ENCODE data around the gene CRYBG3. TPM values are rescaled to one million over a fixed set of nuclear protein-coding genes. Genes with fewer than 3 reads are reported as not detected.

CRYBG3 gene
- 10 to 100 TPM; 20.8 to 35.5 (median 32.0) TPM for polyA plus RNA-seq (ENCODE audit: insufficient read depth in 1 of 5, insufficient read length in 5 of 5, low replicate concordance in 1 of 5)
- long read RNA-seq, donor 1, partial matches to known transcripts: 14 of 14 reads
- long read RNA-seq, donor 1, other reads (novel, unspliced or antisense): 0 of 14 reads
- long read RNA-seq, donor 2, partial matches to known transcripts: 15 of 15 reads
- long read RNA-seq, donor 2, other reads (novel, unspliced or antisense): 0 of 15 reads
- long read RNA-seq, donor 3, partial matches to known transcripts: 6 of 6 reads
- long read RNA-seq, donor 3, other reads (novel, unspliced or antisense): 0 of 6 reads
- long read RNA-seq, donor 4: 0 reads
- long read RNA-seq, donor 5, partial matches to known transcripts: 11 of 11 reads
- long read RNA-seq, donor 5, other reads (novel, unspliced or antisense): 0 of 11 reads
- long read RNA-seq, donor 6: 0 reads
- long read RNA-seq, donor 7, partial matches to known transcripts: 8 of 8 reads
- long read RNA-seq, donor 7, other reads (novel, unspliced or antisense): 0 of 8 reads
- long read RNA-seq, donor 8, partial matches to known transcripts: 5 of 5 reads
- long read RNA-seq, donor 8, other reads (novel, unspliced or antisense): 0 of 5 reads

GRCh38 chr3:97821774-97822358 lies at the start of gene CRYBG3:
Gene CRYBG3, plus strand, starts transcription at chr3:97822011. Its CDS starts 196 bp downstream, at chr3:97822207.
- peak; percentile 86 for DNase-seq

DNA sequence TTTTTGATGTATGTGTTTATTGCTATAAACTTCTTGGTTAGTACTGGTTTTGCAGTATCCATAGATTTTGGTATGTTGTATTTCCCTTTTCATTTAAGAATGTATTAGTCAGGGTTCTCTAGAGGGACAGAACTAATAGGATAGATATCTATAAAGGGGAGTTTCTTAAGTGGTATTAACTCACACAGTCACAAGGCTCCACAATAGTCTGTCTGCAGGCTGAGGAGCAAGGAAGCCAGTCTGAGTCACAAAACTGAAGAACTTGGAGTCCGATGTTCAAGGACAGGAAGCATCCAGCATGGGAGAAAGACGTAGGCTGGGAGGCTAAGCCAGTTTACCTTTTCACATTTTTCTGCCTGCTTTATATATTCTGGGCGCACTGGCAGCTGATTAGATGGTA lies 48.9 kb upstream of the CRYBG3 start:
- no peak for DNase-seq

GRCh38 chr3:97778152-97778551 lies 43.7 kb upstream of the CRYBG3 start:
- DNase-seq: no peak

- peak; percentile 26 to 50 for DNase-seq
Observed at GRCh38 chr3:97793420-97794019, 28.3 kb upstream of the CRYBG3 start.

DNA sequence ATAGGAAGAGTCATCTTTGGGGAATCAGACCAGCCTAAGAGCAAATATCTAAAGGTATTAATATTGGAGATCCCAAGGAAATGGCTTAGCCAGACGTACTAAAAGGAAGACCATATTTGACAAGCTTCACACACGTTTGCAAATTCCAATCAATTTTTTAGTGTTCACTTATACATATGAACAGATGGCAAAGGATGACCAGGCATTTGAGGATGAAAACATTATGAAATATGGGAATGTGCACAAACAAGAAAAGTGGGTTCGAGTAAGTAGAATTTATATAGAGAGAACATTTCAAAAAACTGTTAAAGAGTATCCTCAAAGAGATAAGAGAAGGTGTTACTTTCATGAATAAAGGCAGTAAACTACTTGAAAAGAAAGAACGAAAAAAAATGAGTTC lies 25.9 kb upstream of the CRYBG3 start:
- no peak for DNase-seq

DNA sequence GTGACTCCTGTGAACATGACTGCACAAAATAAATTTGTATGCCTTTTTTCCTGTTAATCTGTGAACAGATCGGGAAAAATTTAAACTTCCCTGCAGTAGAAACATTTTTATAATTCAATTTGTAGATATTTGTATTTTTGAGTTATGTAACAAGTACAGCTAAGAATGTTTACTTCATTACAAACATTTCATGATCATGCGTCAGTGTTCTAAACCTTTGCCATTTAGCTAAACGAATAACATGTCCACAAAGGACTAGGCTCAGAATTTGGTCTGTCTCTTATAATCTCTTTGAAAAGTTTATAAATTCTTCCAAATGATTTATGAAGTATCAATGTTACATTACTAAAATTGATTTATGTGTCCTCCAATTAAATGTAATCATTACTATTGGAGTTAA lies 17.3 kb upstream of the CRYBG3 start:
- DNase-seq: no peak

GRCh38 chr3:97810779-97811390 lies 10.9 kb upstream of the CRYBG3 start:
- no peak for DNase-seq

DNA sequence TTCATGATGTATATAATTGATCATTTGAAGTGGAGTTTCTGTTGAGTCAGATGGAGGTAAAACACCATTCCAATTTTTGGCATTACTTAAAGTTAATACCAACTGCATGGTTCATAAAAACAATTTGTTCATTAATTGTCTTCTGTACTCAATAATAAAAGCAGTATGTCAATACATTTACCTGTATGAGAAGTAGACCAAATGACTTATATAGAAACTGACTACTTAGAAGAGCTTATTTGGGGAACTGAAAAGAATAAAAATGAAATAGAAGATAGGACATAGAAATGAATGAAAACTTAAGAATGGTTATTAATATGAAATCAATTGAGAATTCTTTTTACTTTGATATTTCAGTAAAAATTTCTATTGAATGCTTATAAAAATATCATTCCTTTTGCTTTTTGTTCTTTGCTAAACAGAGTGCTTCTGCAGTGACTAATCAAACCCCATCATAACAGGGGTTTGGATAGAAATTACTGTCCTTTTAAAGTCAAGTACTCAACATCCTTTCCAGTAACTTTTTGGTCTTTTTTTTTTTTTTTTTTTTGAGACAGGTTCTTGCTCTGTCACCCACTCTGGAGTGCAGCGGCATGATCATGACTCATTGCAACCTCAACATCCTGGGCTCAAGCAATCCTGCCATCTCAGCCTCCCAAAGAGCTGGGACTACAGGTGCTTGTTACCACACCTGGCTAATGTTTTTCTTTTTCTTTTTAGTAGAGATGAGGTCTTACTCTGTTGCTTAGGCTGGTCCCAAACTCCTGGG lies 6.5 kb upstream of the CRYBG3 start:
- no peak for DNase-seq

DNA sequence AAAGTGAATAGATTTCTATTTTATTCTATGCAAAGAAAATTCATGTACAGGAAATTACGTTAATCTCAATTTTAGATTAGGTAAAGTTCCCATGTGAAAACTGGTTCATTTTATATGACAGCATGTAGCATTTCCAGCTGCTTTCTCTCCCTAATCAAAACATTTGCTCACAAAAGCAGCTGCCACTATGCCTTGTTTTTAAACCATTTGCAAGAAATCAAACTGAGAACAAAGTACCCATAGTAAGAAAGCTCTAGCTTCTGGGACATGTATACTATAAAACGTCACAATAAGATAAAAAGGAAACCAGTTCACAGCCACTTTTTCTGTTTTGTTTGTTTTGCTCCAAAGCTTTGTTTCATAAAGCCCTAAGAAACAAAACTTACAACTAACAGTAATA lies 5.0 kb upstream of the CRYBG3 start:
- peak; percentile 25 to 31 for DNase-seq

- no peak for DNase-seq
Observed at GRCh38 chr3:97817965-97818364, 3.8 kb upstream of the CRYBG3 start.

DNA sequence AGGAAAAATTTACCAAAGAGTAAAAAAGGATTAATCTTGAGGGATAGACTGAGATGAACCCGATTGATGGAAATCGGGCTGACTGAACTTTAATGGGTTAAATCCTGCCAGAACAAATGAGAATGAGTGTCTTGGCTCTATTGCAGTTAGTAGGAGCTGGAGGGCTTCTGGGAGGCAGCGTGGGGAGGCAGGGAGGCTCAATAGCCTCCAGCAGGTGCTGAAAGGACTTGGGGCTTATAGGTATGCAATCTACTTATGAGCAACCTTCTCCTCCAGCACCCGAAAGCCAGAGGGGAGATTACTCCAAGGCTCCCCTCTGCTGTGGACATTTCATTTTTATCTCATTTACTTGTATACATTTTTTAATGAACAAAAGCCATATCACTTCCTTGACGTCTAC lies 1.0 kb upstream of the CRYBG3 start:
- no peak for DNase-seq

DNA sequence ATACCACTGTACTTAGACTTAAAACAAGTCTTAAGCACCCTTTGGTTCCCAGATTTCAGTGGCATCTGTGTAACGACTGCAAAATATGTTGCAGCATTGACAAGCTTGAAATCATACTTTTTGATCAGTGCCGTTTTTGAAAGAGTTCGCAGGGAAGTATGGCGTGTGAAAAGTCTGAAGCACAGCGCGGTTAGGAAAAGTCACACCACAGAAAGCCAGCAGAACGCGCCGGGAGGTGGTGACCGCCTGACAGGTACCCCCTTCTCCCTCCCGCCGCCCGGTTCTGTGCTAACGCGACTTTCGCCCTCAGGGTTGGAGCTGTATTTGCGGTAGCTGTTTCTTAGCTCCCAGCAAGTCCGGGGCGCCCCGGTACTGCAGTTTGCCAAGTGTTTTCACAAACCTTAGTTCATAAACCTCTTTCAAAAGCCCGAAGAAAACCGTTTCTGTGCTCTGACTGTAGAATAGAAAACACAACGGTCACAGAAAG lies 481 bp upstream of the CRYBG3 start:
- DNase-seq: no peak

- DNase-seq: peak; percentile 50 to 58
Observed at GRCh38 chr3:97822359-97822775, 556 bp downstream of the CRYBG3 start.

- peak in 1 of 2 donors; percentile 10 for DNase-seq
Observed at GRCh38 chr3:97823046-97824004, 1.5 kb downstream of the CRYBG3 start.

DNA sequence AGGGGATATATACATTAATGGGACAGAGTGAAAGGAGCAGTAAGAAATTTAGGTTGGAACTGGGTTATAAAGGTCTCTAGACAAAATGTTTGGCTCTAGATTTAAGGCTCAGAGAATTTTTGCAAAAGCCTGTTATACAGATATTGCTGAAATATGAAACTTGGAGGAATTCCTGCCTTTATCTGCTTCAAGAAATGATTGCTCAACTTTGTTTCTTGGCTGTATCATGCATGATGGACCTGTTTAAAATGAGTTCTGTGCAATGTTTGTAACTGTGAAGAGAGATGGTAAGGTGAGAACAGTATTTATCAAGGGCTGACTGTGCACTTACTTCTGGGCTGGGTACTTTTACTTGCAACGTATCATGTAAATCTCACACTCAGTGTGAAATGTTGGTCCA lies 3.3 kb downstream of the CRYBG3 start:
- no peak for DNase-seq

GRCh38 chr3:97827741-97828471 lies 6.1 kb downstream of the CRYBG3 start:
- DNase-seq: no peak

DNA sequence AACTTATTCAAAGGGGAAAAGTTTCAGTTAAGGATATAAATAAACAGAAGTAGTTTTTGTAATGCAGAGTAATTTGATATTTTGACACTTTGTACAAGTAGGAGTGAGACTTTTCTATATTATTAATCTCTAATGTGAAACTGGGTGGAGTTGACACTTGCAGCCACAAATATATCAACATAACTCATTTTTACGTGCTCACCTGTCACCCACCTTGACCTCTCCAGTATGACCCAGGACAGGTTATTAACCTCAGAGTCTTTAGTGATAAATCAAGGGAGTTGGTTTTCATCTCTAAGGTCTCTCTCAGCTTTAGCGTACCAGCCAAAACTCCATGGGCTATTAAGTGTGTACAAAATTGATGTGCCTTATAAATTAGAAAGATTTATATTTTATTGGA lies 7.4 kb downstream of the CRYBG3 start:
- DNase-seq: no peak

GRCh38 chr3:97830638-97831037 lies 8.8 kb downstream of the CRYBG3 start:
- DNase-seq: no peak

- DNase-seq: no peak
Observed at GRCh38 chr3:97831140-97831539, 9.3 kb downstream of the CRYBG3 start.
